Lower leg skin (tissue), 3 donors: Measurements from ENCODE around the gene ZNF148.

Experiments
- CTCF ChIP-seq, 3 donors: fragments of 450-650 bp; IDR thresholded peaks; one replicate each; pipeline ENCODE4 v1.5.1; 2016; ENCODE audit warnings: antibody characterized with exemption in 3 of 3, mild to moderate bottlenecking in 3 of 3, moderate library complexity in 2 of 3
- POLR2A ChIP-seq, 2 donors: fragments of 450-650 bp; IDR thresholded peaks; one replicate each; pipeline ENCODE4 v1.6.1; 2016 to 2017; ENCODE audit warnings: antibody characterized with exemption in 2 of 2, mild to moderate bottlenecking in 1 of 2, moderate library complexity in 1 of 2

DNA sequence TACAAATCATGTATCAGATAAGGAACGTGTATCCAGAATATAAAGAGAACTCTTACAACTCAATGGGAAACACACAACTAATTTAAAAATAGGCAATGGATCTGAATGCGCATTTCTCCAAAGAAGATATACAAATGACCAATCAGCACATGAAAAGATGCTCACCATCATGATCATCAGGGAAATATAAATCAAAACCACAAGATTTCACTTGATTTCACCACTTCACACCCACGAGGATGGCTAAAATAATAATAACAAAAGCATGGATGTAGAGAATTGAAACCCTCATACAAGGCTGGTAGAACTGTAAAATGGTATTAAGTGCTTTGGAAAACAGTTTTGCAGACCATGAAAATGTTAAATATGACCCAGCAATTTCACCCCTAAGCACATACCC, 135.9 kb downstream of the ZNF148 start:
- TF ChIP-seq CTCF (IDR thresholded peaks at IDR 0.05): no peak
- no peak for TF ChIP-seq POLR2A (IDR thresholded peaks at IDR 0.05)
